Stimulated activated CD4-positive, alpha-beta T cell treated with anti-CD3 and anti-CD28 coated beads, Interleukin-12 subunit alpha, Interleukin-12 subunit beta, amount 100 ng/mL, for 48 hours (primary cell): ENCODE data around the gene AIF1L.
"Not testable (repeated sequence)": the region's sequence is repeated elsewhere in the genome, so short reads cannot be mapped to it uniquely, and the experiment has no call there.

Experiments
- DNase-seq, 3 donors: peaks; one replicate each; pipeline ENCODE4 v3.0.0-alpha.2; 2020; ENCODE audit warnings: low read depth in 2 of 3, low spot score in 1 of 3

Gene AIF1L

DNA sequence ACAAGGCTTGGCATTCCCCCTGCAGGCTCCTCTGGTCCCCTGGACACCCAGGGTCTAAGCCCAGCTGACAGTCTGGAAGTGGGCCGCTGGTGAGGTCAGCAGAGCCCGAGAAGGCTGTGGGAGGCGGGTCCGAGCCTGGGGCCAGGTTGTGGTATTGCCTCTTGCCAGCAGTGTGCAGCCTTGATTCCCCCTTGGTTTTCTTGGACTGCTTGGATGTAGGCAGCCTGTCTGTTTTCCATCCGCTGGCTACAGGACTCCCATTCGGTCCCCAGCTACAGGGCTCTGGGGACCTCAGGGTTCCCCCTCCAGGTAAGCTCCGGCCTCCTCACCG, 1.6 kb downstream of the AIF1L start:
- no peak for DNase-seq

DNA sequence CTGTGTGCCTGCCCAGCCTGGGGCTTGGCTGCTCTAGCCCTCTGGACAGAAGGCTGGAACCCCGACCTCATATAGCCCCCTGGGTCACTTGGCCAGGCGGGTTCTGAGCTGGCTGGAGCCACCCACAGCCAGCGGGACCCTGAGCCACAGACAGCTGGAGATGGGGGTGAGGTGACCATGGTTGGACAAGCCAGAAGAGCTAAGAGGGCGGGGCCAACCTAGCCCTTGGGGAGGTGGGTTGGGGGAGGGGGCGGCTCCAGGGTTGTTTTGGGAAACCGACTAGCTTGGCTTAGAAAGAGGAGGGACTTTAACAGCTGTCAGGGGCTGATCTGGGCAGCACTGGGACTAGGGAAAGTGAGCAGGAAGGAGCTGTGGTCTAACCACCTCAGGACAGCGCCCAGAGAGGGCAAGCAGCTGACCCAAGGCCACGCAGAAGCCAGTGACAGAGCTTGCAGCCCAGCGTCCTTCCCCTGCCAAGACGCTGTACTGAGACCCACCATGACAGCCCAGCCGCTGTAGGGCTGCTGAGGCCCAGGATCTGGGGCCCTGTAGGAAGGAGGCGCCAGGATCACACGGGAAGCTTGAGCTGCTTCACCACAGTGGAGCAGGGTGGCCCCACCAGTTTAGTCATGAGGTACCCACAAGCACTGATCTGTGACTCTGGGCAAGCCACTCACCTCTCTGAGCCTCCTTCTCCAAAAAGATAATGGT, 2.2 kb downstream of the AIF1L start:
- DNase-seq: no peak

DNA sequence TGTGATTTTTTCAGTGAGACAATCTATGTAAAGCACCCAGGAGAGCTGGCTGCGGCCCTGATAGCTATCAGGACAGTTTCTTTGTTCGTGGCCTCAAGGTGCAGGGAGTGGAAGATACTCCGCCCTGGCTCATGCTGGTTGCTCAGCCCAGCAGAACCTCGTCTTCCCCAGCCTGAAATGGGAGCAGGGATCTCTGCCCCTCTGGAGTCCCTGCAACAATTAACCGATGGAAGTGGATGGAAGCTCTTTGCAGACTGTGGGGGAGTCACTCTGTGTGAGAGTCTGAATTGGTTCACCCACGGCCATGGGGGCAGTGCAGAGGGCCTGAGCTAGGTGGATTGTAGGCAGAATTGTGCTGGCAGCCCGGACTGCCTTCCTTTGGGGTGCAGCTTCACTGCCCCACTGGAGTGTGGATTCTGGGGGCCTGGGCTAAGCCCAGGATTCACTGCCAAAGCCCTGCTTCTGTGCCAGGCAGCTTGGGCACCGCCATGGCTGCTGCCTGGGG, 2.8 kb downstream of the AIF1L start:
- DNase-seq: no peak

DNA sequence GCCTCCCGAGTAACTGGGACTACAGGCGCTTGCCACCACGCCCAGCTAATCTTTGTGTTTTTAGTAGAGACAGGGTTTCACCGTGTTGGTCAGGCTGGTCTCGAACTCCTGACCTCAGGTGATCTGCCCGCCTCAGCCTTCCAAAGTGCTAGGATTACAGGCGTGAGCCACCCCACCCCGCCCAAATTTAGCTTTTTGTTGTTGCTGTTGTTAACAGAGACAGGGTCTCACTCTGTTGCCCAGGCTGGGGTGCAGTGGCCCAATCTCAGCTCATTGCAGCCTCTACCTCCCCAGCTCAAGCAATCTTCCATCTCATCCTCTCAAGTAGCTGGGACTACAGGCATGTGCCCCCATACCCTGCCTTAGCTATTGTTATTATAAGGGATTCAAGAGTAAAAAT, 3.5 kb downstream of the AIF1L start:
- DNase-seq: not testable (repeated sequence)

DNA sequence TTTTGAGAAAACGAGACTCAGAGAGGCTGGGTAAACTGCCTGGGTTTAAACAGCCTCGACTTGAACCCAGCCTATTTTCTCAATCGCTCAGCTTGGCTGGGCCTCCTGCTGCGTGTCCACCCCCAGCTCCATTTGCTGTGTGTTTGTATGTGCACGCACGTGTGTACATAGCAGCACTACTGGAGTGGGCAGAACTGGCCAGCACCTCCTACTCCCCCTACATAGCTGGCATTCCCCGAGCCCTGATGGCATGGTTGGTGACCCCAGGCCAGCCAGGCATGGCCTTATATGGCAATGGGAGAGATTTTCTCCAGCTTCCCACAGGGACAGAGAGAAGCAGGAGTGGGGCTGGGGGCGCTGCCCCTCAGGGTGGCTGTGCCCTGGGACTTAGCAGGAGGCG, 4.1 kb downstream of the AIF1L start:
- no peak for DNase-seq

DNA sequence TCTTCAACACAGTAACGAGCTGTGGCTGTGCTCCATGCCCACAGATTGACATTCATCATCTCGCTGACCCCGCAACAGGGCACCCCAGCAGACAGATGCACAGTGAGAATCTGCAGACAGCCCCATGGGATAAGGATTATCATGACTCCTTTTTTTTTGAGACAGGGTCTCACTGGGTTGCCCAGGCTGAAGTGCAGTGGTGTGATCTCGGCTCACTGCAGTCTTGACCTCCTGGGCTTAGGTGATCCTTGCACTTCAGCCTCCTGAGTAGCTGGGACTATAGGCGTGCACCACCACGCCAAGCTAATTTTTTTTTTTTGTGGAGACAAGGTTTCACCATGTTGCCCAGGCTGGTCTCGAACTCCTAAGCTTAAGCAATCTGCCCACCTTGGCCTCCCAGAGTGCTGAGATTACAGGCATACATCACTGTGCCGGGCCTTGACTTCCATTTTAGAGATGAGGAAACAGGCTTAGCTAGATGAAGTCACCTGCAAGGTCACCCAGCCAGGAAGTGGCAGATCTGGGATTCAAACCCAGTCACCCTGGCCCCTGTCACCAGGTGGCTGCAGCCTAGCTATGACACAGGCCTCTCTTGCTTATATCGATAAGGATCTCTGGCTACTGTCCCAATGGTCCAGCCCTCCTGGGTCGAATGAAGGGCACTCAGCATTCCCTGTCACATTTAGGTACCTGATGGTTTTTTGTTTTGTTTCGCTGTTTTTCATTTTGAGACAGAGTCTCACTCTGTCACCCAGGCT, 5.1 kb downstream of the AIF1L start:
- DNase-seq: no peak

DNA sequence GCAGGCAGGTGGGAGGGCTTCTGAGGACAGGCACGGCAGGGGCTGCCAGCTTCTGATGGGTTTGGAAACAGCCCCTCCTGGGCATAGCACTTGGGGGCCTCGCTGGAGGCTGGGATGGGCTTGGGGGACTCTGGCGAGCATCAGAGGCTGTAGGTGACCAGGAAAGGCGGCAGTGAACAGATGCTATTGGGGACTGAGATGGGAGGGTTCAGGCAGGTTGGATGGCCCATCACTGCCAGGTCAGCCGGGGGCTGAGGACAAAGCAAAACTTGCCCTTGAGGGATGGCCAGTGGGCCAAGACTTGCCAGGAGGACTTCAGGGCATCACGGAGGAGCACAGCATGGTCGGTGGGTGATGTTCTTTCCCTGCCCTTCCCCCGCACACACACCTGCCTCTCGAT, 6.7 kb downstream of the AIF1L start:
- DNase-seq: no peak

DNA sequence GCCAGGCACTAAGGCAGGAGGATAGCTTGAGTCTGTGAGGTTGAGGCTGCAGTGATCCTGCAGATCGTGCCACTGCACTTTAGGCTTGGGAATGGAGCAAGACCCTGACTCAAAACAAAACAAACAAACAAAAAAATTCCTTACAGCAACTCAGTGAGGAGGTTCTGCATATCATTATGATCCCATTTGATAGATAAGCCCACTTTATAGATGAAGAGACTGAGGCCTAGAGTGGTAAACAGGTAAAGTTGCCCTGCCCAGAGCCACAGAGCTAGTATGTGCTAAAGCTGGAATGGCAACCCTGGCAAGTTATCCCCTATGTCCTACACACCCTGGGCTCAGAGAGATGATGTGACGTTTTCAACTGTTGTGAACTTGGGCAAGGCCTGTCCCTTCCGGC, 7.2 kb downstream of the AIF1L start:
- no peak for DNase-seq

DNA sequence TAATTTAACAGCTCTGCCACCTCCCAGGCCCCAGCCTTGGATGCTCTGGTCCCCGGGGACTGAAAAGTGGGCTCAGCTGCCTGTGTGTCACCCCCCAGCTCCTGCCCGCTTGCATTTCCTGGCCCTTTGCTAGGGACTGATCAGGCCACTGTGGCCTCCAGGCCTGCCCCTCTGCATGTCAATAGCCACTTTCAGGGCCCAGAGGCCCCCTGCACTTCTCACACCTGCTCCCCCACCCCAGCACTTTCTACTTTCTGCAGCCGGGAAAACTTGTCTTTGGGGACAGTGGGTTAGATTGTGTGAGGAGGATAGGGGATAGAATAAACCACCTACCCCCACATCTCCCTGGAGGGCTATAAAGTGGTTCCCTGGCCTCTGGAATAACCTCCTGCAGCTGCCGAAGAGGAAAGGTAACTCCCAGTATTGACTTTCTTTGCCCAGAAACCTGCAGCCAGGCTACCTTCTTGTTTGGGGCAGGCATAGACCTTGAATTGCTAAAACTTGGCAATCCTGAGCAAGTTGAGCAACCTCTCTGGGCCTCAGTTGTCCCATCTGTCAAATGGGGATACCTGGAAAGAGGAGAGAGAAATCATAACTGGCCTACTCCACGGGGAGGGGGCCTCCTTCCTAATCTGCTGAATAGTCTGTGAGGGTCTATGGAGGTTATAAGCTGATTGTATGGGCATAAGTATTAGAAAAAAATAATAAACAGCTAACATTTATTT, 7.8 kb downstream of the AIF1L start:
- DNase-seq: no peak

DNA sequence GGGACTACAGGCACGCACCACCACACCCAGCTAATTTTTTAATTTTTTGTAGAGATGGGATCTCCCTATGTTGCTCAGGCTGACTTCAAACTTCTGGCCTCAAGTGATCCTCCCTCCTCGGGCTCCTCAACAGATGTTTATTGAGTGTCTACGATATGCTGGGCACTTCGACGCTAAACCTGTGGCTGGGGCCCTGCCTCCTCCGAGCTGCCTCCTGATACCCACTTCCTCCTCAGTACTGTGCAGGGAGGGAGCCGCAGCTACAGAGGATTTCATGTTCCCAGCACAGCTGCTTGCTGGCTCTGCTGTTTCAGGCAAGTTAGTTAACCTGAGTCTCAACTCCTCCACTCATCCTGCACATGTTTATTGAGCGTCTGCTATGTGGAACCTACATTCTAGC, 9.6 kb downstream of the AIF1L start:
- DNase-seq: no peak

DNA sequence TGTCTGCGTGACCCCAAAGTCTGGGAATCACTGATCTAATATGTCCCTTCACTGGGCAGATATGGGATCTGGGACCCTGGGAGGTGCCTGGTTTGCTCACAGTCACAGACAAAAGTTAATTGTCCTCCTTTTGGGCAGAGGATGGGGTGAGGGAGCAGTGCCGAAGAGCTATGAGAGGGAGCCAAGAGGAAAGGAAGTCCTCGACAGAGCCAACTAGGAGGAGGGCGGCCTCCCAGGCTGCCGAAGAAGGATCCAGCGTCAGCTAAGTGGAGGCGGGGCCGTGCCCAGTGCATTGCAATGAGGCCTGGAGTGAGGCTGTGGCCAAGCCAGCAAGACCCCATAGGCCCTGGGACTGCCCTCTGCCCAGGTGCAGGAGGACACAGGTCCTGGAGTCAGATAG, 11.4 kb downstream of the AIF1L start:
- no peak for DNase-seq

DNA sequence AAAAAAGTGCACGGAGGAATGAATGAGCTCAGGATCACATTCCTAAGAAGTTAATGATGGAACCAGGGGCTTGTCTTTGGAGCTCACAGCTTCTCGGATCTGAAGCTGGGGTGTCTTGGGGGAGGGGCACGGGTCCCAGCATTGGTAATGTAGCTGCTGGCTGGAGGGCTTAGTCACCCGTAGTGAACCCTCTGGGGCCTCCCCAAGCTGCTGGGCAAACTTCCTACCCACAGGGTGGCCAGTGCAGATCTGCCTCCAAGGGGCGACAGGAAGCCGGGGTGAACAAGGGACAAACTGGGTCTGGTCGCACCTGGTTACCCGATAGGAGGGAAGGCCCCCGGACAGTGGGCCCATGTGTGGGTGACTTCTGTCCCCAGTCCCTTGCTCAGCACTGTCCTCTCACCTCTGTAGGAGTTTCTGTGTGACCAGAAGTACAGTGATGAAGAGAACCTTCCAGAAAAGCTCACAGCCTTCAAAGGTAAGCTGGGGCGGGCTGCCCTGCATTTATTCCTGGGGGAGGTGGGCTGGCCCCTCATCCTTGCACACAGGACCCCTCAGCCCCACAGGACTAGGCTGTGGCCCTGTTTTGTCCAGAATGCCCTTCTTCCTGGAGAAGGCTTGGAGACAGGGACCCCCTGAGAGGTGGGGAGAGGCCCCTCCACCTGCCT, 15.0 kb downstream of the AIF1L start:
- DNase-seq: no peak

DNA sequence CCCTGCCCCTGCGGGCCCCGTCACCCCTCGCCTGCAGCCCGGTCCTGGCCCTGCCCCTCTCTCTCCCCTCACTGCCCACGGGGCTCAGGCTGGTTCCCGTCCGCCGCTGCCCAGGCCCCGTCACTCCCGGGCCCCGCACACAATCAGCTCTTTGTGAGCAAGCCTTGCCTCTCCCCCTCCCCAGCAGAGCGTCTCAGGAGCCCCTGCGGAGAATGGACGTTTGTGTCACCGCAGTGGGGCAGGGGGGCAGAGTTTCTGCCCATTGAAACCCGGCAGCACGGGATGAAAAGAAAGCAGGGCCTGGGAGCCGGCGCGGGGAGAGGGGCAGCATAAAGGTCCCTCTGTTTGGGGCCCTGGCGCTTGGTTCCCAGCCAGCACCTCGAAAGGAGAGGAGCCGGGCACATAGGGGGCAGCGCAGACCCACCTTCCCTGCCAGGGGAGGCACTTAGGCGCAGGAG, 15.6 kb downstream of the AIF1L start:
- DNase-seq: no peak

DNA sequence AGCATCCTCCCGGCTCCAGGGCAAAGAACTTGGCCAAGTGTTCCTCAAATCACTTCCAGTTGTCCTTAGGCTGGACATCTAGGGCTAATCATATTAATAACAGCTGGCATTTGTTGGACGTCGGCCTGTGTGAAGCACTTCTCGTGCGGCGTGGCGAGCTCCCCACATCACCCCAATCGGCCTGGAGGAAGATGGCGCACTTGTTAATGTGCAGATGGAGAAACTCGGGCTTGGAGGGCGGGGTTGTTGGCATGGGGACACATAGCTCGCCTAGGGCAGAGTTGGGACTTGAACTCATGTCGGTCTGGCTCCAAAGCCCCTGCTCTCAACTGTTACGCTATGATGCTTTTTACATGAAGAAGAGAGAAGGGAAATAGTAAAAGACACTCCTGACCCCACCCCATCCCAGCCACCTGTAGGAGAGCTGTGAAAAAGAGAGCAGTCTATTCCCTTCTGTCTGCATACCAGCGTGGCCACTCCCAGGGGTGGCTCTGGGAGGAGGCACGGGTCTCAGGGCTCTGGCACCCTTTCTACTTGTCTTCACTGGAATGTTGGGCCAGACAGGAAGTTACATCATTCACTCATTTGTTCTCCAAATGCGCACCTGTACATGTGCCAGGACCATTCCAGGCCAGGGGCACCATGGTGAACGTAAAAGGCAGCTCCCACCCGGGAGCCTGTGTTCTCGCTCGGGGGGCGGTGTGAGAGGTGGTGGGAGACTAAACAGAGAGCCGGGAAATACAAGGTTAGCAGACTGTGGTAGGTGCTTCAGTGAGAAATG, 16.2 kb downstream of the AIF1L start:
- no peak for DNase-seq

DNA sequence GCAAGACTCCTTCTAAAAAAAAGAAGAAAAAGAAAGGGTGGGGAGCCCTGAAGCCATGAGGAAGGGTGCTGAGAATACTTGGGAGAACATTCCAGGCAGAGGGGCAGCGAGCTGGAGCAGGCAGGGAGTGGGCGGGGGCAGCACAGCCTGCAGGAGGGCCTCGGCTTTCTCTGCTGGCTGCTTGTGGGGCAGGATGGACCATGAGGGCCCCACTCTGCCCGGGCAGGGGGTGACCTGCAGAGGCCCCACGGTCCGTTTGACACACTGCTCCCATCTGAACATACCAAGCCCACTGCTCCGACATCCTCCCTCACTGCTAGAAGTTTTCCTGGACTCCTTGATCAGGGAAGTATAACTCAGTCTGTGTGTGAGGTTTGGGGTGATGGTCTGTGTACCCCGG, 17.3 kb downstream of the AIF1L start:
- DNase-seq: no peak

DNA sequence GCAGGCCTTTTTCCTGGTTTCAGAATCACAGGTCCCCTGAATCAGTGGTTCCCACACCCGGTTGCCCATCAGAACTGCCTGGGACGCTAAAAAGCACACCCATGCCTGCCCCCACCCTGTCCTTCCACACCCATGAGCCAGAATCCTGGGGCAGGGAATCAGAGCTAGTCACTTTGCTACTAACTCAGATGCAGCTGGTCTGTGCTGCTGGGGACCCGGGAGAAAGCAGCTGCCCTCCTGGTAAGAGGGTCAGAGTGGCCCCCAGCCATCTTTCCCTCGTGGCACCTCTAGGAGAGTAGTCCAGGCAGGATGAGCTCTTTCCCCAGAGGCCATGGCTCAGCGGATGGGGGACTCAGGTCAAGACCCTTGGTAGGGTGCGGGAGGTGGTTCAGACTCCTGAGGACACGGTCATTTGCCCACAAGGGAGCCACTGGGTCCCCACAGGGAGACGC, 17.8 kb downstream of the AIF1L start:
- DNase-seq: no peak

DNA sequence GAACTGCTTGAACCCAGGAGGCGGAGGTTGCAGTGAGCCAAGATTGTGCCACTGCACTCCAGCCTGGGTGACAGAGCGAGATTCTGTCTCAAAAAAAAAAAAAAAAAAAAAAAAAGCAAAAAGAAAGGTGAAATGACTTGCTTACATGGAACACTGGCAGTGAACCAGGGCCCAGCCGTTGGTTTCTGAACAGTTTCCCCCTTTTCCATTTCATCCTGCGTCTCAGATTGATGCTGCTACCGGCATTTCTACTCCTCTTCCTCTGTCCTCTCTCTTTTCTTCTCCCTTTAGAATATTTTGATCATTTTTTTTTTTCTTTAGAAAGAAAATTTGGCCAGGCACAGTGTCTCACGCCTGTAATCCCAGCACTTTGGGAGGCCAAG, 19.0 kb downstream of the AIF1L start:
- not testable (repeated sequence) for DNase-seq

DNA sequence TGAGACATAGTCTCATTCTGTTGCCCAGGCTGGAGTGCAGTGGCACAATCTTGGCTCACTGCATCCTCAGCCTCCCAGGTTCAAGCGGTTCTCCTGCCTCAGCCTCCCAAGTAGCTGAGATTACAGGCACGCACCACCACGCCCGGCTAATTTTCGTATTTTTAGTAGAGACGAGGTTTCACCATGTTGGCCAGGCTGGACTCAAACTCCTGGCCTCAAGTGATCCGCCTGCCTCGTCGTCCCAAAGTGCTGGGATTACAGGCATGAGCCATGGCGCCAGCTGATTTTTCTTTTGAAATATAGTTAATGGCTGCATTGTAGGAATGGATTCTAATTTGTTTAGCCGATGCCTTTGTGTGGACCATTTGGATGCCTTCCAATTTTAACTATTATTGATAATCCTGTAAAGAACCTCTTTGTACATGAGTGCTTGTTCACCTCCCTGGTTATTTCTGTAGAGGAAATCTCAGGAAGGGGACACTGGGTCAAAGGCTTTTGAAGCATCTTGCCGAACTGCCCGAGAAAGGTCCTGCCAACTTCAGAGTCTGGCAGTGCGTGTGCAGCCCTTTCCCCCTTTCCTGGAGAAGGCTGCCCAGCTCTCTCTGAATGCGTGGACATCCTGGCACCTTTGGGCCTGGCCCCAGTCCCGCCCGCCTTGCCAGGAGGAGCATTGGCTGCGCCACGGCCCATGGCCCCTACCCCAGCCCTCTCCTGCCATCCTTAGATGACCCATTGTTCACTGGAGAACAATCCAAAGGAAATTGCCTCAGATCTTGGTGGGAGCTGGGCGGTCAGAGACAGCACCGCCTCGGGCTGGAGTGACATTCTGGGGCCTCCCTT, 20.2 kb downstream of the AIF1L start:
- no peak for DNase-seq

DNA sequence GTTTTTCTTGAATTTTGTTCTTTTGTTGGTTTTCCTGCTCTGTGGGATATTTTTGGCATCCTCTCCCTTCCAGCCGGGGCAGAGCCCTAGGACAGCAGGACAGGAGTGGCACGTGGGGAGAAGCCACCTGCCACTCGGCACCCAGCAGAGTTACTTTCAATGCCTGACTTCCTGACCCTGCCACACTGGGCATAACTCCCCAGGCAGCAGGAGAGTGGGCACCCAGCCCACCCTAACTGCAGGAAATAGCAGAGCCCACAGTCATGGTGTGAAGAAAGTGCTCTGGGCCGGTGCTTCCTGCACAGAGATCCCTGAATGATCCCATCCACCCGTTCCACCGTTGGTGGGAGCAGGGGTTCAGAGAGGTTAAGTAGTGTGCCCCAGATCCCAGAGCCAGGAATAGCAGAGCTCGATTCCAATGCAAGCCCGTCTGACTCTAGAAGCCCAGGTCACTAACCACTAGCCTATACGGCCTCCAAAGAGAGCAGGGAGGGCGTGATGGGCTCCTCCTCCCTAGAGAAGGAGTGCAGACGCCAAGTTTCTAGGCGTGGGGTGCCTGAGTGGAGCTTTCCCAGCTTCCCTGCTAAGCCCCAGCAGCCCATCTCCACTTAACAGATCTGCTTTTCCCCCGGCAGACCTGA, 20.9 kb downstream of the AIF1L start:
- DNase-seq: no peak
